Hepatocyte (in vitro differentiated cells): Measurements from ENCODE around the gene CELA1.

ENCODE experiments used
- EZH2 ChIP-seq: fragments of 200-600 bp; sonication (generic); IDR thresholded peaks from 2 replicates; pipeline ENCODE4 v1.6.1; 2016; ENCODE audit warnings: antibody characterized with exemption, mild to moderate bottlenecking, borderline replicate concordance
- TF ChIP-seq, protein P1 (sequence below): fragments of 200-600 bp; sonication (generic); IDR thresholded peaks from 2 replicates; pipeline ENCODE4 v1.5.1; 2016; ENCODE audit warnings: antibody characterized with exemption, mild to moderate bottlenecking; ENCODE audit not compliant: poor library complexity

- no peak for TF ChIP-seq EZH2
- TF ChIP-seq, protein P1, sequence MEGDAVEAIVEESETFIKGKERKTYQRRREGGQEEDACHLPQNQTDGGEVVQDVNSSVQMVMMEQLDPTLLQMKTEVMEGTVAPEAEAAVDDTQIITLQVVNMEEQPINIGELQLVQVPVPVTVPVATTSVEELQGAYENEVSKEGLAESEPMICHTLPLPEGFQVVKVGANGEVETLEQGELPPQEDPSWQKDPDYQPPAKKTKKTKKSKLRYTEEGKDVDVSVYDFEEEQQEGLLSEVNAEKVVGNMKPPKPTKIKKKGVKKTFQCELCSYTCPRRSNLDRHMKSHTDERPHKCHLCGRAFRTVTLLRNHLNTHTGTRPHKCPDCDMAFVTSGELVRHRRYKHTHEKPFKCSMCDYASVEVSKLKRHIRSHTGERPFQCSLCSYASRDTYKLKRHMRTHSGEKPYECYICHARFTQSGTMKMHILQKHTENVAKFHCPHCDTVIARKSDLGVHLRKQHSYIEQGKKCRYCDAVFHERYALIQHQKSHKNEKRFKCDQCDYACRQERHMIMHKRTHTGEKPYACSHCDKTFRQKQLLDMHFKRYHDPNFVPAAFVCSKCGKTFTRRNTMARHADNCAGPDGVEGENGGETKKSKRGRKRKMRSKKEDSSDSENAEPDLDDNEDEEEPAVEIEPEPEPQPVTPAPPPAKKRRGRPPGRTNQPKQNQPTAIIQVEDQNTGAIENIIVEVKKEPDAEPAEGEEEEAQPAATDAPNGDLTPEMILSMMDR: no peak
These were observed 22.4 kb upstream of the CELA1 start for GRCh38 chr12:51368640-51369517.
